GM15510 (cell line): Measurements from ENCODE around the gene EXOSC5.

Experiments
- POLR2A ChIP-seq: IDR thresholded peaks from 3 replicates; pipeline ENCODE4 v1.6.1; 2011; ENCODE audit warnings: borderline replicate concordance; ENCODE audit not compliant: insufficient read length; ENCODE audit errors: extremely low read depth

EXOSC5 gene

DNA sequence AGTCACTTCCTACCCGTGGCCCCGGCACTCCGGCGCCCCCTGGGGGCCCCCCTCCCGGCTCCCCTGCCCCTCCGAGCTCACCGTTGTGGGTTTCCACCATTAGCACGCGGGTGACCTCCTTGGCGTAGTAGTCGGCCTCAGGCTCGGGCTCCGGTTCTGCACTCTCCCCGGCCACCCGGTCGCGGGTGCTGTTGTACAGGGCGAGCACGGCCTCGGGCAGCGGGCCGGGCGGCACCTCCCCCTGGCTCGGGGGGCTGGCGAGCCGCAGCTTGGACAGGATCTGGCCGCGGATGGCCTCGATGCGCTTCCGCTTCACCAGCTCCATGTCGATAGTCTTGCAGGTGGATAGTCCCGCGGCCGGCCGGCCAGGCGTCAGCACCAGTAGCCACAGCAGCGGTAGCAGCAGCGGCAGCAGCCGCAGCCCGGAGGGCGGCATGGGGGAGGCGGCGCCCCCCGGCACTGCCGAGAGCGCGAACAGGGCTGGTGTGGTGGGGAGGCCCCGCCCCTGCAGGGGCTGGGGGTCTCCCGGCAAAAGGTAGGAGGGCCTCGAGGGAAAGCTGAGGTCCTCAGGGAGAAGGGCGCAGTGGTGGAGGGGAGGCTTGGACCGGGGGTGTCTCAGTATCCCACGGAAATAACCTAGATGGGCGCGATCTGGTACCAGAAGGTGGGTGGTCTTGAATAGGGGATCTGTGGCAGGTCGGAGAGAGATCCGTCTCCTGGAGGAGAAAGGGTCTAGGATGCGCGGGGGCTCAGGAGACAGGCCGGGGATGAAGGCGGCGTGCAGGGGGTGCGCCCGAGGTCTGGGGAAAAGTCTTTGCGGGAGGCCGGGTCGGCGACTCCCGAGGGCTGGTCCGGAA is 44.3 kb downstream of the EXOSC5 start:
- TF ChIP-seq POLR2A, result peak; percentile 46

DNA sequence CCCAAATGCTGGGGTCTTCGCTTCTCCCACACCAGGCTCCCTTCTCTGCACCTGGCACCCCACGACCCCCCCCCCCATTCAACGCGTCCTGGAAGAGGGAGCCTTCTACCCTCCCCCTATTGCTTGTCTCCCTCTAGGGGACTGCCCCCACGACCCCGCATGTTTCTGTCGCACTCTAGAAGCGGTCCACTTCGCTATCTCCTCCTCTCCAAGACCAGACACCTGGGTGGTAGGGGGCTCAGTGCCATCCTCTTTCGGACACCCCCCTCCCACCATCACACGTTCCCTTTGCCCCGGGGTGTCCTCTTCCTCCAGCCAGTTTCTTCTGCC is 44.9 kb downstream of the EXOSC5 start:
- no peak for TF ChIP-seq POLR2A

DNA sequence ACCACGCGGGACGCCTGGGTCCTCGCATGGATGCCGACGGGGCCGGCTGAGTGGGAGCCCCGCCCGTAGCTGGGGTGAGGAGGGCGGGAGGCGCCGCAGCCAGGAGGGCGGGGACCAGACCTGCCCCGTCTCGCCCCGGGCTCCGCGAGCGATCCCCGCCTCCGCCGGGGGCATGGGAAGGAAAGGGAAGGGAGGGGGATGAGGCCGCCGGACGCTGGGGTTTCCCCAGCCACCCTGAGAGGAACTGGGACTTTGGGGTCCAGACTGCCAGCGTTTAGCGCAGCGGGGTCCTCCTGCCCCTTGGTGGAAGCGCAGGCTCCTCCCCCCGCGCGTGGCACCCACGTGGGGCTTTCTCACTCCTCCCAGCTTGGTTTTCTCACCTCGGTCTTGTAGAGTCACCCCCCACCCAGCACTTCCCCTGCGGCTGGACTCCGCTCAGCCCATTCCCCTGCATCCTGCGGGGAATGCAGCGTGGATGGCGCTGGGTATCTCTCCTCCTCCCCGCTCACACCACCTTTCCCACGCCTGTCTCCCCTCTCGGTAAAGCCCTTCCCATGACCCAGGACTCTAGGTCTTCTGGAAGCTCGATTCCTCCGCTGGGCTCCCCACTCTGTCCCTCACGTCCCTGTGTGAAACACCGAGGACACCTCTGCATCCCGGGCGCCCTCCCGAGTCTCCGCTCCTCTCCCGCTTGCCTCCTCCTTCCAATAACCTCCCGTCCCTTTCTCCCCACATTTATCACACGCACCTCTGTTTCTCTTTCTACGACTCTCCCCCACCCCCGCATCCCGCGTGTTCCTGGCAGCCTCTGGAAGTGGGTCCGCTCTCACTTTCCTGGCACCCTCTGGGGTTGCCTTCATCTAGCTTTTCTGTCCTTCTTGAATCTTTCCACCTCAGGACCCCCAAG is 45.6 kb downstream of the EXOSC5 start:
- TF ChIP-seq POLR2A, result peak; percentile 51

DNA sequence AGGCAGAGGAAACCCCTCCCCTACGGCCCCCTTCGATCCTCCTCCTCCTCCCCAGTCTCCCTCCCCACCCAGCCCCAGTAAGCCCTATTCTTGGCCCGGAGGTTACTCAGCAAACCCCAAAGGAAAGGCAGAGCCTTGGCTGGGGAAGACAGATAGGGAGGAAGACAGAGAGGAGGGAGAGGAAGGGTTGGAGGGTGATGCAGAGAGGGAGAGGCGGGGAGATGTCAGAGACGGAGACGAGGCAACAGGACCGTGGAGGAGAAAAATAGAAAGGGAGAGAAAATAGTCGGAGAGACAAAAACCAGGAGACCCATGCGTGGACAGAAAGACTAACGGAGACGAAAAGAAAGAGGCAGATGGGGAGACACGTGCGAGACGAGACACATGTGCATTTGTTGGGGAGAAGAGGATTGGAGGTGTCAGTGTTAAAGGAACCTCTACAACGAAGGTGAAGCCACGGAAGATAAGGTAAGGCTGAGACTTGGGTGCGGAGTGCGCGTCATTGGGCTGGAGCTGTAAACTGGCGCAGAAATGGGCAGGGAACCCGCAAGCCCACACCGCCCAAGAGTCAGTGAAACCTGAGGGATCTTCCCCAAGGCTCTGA is 46.3 kb downstream of the EXOSC5 start:
- no peak for TF ChIP-seq POLR2A

- no peak for TF ChIP-seq POLR2A
These were observed 53.0 kb downstream of the EXOSC5 start for GRCh38 chr19:41344162-41344561.

GRCh38 chr19:41341669-41342490 is 55.3 kb downstream of the EXOSC5 start:
- no peak for TF ChIP-seq POLR2A

GRCh38 chr19:41339936-41340335 is 57.2 kb downstream of the EXOSC5 start:
- TF ChIP-seq POLR2A, result no peak
